Calu3 (cell line): ENCODE data around the gene R3HDM2. TPM values are rescaled to one million over a fixed set of nuclear protein-coding genes. Genes with fewer than 3 reads are reported as not detected.

Source experiments
- BruUV-seq: library from RNA; stranded (reverse); fragments of 400-500 nt; replicated peaks from 2 replicates; lab custom pipeline; 2021; lab: Mats Ljungman, UMichigan
- CTCF ChIA-PET: fragments of 300-600 bp; sonication (Branson Sonifier 250); formaldehyde crosslinking; loops from one replicate; lab custom pipeline; 2022; ENCODE audit warnings: antibody characterized with exemption; lab: Charles Lee
- DNase-seq: peaks from one replicate; pipeline ENCODE4 v3.0.0; 2022
- H3K27ac Mint-ChIP-seq: one replicate; pipeline ENCODE4 v1.8.0; 2022; ENCODE audit warnings: mixed read lengths; ENCODE audit not compliant: unreplicated experiment
- H3K27me3 Mint-ChIP-seq: one replicate; pipeline ENCODE4 v1.8.0; 2022; ENCODE audit warnings: mixed read lengths; ENCODE audit not compliant: unreplicated experiment
- H3K36me3 Mint-ChIP-seq: one replicate; pipeline ENCODE4 v1.8.0; 2022; ENCODE audit warnings: mild to moderate bottlenecking, moderate library complexity, mixed read lengths; ENCODE audit not compliant: insufficient read depth, unreplicated experiment
- H3K4me1 Mint-ChIP-seq: one replicate; pipeline ENCODE4 v1.8.0; 2022; ENCODE audit warnings: mild to moderate bottlenecking, low read depth, mixed read lengths; ENCODE audit not compliant: unreplicated experiment
- H3K4me3 Mint-ChIP-seq: one replicate; pipeline ENCODE4 v1.8.0; 2022; ENCODE audit warnings: mild to moderate bottlenecking, low read depth, moderate library complexity, mixed read lengths; ENCODE audit not compliant: unreplicated experiment
- H3K9me3 Mint-ChIP-seq: one replicate; pipeline ENCODE4 v1.8.0; 2022; ENCODE audit warnings: low read depth, mixed read lengths; ENCODE audit not compliant: unreplicated experiment
- intact Hi-C: fragments of 100-400 bp; cut with micrococcal nuclease; formaldehyde crosslinking; loops from one replicate; pipeline ENCODE4 v1.10.0; 2022; ENCODE audit not compliant: unreplicated experiment
- total RNA-seq: library from RNA; stranded (reverse); gene quantifications from 2 replicates; pipeline ENCODE4 v1.2.3, GENCODE V29; 2022
- TF ChIP-seq, protein P1 (sequence below): fragments of 200-600 bp; IDR thresholded peaks from one replicate; pipeline ENCODE4 v1.8.0; 2022; ENCODE audit warnings: antibody characterized with exemption; ENCODE audit not compliant: unreplicated experiment

The R3HDM2 gene
- total RNA-seq, 1 experiment from 2014 or later: 77.3 TPM

DNA sequence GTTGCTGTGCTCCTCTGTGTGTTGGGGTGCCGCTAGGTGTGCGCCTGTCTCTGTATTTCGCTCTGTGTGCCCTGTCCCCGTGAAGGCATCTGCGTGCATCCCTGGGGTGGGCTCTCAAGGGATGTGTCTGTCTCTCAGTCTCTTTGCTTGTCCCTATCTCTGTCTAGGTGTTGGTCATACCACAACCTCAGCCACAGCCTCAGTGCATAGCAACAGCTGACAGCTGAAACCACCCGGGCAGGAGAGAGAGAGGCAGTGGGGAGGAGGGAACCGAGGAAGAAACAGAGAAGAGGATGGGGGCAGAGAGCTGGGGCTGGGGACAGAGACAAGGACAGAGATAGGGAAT lies 215.2 kb downstream of the R3HDM2 start:
- peak overlapping the region; percentile 34 for H3K27ac Mint-ChIP-seq
- intact Hi-C loops: no loop called here
- TF ChIP-seq, protein P1, sequence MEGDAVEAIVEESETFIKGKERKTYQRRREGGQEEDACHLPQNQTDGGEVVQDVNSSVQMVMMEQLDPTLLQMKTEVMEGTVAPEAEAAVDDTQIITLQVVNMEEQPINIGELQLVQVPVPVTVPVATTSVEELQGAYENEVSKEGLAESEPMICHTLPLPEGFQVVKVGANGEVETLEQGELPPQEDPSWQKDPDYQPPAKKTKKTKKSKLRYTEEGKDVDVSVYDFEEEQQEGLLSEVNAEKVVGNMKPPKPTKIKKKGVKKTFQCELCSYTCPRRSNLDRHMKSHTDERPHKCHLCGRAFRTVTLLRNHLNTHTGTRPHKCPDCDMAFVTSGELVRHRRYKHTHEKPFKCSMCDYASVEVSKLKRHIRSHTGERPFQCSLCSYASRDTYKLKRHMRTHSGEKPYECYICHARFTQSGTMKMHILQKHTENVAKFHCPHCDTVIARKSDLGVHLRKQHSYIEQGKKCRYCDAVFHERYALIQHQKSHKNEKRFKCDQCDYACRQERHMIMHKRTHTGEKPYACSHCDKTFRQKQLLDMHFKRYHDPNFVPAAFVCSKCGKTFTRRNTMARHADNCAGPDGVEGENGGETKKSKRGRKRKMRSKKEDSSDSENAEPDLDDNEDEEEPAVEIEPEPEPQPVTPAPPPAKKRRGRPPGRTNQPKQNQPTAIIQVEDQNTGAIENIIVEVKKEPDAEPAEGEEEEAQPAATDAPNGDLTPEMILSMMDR: no peak
- peaks cover 55% of the 10 kb centered on the region for H3K4me1 Mint-ChIP-seq
- peaks cover 10% of the 10 kb centered on the region for H3K36me3 Mint-ChIP-seq
- H3K9me3 Mint-ChIP-seq: no peaks in the 10 kb centered on the region
- peak overlapping the region; percentile 71 for H3K4me3 Mint-ChIP-seq
- BruUV-seq: no TSS peak
- H3K27me3 Mint-ChIP-seq: peaks cover 63% of the 10 kb centered on the region
- CTCF ChIA-PET: interaction anchor here (0.6 kb wide), 1 partner anchor 413 kb away, joined by 3 read pairs; no protein-coding TSS in a partner anchor
- DNase-seq: no peak

DNA sequence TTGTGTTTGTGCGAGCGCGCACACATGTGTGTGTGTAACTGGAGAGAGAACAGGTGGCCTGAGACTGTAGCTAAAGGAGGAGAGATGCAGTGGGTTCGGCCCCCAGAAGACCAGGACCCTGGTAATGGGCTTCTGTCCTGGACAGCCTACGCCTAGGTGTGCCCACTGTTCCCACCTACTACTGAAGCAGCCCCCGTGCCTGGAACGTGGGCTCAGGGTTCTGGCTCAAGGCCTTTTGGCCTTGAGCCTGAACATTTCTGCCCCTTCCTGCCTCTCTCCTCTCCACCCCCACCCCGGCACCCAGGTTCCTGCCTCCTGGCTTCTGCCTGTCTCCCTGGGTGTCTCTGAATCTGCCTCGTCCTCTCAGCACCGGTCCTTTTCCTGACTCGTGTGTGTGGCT lies 215.8 kb downstream of the R3HDM2 start:
- peaks cover 58% of the 10 kb centered on the region for H3K27me3 Mint-ChIP-seq
- peaks cover 10% of the 10 kb centered on the region for H3K36me3 Mint-ChIP-seq
- no peak for DNase-seq
- no peaks in the 10 kb centered on the region for H3K9me3 Mint-ChIP-seq
- no TSS peak for BruUV-seq
- TF ChIP-seq, protein P1: no peak
- peak overlapping the region; percentile 71 for H3K4me3 Mint-ChIP-seq
- intact Hi-C loops: no loop called here
- peaks cover 55% of the 10 kb centered on the region for H3K4me1 Mint-ChIP-seq
- no peak overlapping the region for H3K27ac Mint-ChIP-seq
- CTCF ChIA-PET: interaction anchor here (0.6 to 2.3 kb wide), 2 partner anchors 28 to 413 kb away, joined by 3 to 12 read pairs; no protein-coding TSS in a partner anchor

DNA sequence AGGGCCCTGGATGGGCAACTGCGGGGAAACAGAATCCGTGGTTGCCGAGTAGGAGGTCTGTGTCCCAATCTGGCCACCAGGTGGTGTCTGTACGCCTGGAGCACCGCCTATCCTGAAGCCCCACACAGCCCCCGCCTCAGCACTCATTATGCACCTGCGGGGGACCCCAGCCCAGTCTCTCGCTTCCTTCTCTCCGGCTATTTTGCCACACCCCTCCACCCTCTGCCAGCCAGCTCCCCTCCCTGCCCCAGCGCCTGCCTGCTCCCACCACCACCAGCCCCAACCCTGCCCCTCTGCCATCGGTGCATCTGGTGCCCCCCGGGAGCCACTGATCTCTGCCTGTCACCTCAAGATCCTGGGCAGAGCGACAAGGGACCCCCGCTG lies 216.5 kb downstream of the R3HDM2 start:
- Mint-ChIP-seq H3K27me3 (peaks cover 51% of the 10 kb centered on the region), H3K4me3 (no peak overlapping the region), H3K36me3 (peaks cover 10% of the 10 kb centered on the region), H3K4me1 (peaks cover 49% of the 10 kb centered on the region), H3K9me3 (no peaks in the 10 kb centered on the region), H3K27ac (no peak overlapping the region)
- TF ChIP-seq, protein P1: peak; percentile 88
- CTCF ChIA-PET: interaction anchor here (1.4 to 2.3 kb wide), 7 partner anchors 16 to 244 kb away, joined by 3 to 26 read pairs (median 11); partner anchors contain the start of genes NEMP1 and SHMT2
- peak; percentile 79 for DNase-seq
- intact Hi-C loops: loop anchor here (5.0 kb wide), 1 partner anchor 243 kb away; the partner anchor contains the start of genes GLI1 and INHBE
- no TSS peak for BruUV-seq

DNA sequence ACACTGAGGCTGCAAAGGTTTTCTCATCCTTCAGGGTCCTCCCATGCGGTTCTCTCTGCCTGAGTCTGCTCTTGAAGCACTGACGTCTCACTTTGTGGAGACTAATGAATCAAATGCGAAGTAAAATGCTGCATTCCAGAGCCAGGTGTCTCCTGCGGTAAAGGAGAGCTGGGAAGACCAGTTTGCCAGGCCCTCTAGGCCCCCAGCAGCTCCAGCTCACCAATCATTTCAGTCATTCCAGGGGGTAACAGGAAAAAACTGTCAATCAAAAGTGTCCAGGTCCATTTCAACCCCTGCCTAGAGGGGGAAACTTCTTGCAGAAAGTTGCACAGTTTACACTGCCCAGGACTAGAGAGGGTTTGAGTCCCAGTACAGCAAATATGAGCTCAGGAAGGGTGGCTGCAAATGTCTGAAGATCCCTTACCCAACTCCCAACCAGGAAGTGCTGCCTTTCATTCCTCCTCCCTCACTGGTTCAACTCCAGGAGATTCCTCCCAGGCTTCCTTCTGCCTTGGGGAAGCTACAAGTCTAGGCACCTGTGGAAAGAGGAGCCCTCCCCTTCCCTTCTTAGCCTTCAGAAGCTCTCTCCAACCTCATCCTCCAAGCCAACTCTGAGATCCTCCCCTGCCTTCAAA lies 217.0 kb downstream of the R3HDM2 start:
- intact Hi-C loops: loop anchor here (1.0 to 5.0 kb wide), 2 partner anchors 26 to 243 kb away; partner anchors contain the start of genes GLI1 and INHBE
- H3K4me3 Mint-ChIP-seq: no peak overlapping the region
- CTCF ChIA-PET: interaction anchor here (0.6 to 2.3 kb wide), 13 partner anchors 16 to 552 kb away, joined by 3 to 26 read pairs (median 6); partner anchors contain the start of genes NEMP1 and SHMT2
- no peaks in the 10 kb centered on the region for H3K9me3 Mint-ChIP-seq
- H3K36me3 Mint-ChIP-seq: peaks cover 10% of the 10 kb centered on the region
- no peak overlapping the region for H3K27ac Mint-ChIP-seq
- TF ChIP-seq, protein P1: no peak
- no peak for DNase-seq
- H3K4me1 Mint-ChIP-seq: peaks cover 44% of the 10 kb centered on the region
- peaks cover 46% of the 10 kb centered on the region for H3K27me3 Mint-ChIP-seq
- no TSS peak for BruUV-seq
